NCI-H524 (cell line): ENCODE data around the gene GIMAP5.
"Not testable (repeated sequence)": the region's sequence is repeated elsewhere in the genome, so short reads cannot be mapped to it uniquely, and the experiment has no call there.

ENCODE experiments used
- DNase-seq, 2 experiments: peaks; one replicate each; lab custom pipeline; 2025; lab: John Stamatoyannopoulos, UW

GIMAP5 gene

DNA sequence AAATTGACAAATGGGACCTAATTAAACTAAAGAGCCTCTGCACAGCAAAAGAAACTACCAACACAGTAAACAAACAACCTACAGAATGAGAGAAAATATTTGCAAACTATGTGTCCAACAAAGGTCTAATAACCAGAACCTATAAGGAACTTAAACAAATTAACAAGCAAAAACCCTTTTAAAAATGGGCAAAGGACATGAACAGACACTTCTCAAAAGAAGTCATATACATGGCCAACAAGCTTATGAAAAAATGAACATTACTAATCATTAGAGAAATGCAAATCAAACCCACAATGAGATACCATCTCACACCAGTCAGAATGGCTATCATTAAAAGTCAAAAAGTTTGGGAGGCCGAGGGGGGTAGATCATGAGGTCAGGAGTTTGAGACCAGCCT lies 36.9 kb downstream of the GIMAP5 start:
- DNase-seq: not testable (repeated sequence)

GRCh38 chr7:150778014-150778737 lies 41.0 kb downstream of the GIMAP5 start:
- DNase-seq: peak in 1 of 2 experiments; percentile 48

DNA sequence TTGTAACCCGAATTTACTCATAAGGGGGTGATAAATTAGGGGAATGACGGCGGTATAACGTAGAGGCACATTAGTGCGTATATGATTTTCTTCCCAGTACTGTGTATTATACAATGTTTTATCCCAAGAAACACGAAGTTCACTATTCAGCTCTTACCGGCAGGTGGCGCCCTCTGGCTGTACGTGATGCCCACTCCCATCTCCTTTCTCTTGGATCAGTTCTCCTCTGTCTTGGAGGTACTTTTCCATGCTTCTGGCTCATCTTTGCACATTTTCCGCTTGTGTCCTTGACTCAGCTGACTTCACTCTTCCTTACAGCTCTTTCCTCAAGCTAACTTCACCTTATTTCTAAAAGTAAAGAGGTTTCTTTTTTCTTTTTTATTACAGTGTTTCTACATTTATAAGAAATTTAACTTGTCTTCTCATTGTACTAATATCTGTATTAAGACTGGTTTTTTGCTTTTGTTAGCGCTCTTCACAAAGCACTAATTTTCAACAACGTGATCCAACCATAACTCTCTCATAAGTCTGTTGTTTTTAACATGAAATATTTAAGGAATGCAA lies 41.6 kb downstream of the GIMAP5 start:
- peak; percentile 74 to 79 for DNase-seq

GRCh38 chr7:150780292-150780691 lies 43.1 kb downstream of the GIMAP5 start:
- no peak for DNase-seq

DNA sequence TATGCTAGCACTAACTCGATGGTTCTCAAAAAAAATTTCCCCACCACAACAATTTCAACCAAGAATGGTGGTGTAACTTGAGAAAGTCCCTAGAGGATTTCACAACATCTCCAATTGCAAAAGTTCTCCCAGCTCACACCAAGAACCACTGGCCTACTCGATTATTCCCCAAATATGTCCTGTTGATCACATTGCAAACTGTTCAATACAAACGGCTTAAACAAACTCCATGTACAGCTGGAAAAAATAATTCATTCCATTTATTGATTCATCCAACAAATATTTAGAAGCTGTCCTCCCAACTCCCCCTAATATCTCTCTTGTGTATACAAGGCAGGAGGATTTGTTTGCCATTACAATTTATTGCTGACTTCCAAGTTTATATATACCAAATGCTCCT lies 43.9 kb downstream of the GIMAP5 start:
- no peak for DNase-seq

DNA sequence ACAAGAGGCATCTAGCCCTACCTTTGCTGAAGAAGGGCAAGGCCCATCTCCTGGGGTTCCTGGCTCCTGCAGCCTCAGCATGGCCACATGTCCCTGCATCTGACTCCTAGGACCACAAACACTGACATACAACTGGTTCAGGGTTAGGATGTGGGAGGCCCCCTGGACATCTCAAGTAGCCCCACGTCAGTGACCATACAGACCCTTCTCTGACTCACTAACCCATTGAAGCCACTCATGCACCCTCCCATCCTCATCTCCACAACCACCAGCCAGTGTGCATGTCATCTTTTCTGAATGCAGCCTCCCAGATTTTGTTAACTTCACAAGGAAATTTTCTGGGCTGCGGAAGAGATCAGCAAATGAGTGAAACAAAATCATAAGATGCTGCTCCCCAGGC lies 44.7 kb downstream of the GIMAP5 start:
- DNase-seq: no peak

- DNase-seq: no peak
These were observed 47.0 kb downstream of the GIMAP5 start for GRCh38 chr7:150784120-150784736.

DNA sequence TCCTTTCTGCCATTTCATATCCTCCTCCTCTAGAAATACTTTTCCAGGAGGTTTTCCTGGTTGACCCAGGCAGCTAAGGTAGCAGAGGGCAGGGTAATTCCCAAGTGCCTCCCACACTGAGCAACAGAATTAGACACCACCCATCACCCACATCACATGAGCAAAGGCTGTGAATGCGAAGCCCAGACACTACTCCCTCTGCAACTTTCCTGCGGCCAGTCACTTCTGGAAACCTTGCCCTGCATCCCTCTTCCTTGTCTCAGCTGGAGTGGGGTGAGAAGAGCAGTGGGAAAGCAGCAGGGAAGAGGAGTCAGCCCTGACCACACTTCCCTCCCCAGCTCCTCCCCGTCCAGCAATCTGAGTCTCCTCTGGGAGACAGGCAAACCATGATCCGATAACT lies 47.7 kb downstream of the GIMAP5 start:
- DNase-seq: no peak

- peak; percentile 34 to 51 for DNase-seq
These were observed 50.4 kb downstream of the GIMAP5 start for GRCh38 chr7:150787321-150788281.

DNA sequence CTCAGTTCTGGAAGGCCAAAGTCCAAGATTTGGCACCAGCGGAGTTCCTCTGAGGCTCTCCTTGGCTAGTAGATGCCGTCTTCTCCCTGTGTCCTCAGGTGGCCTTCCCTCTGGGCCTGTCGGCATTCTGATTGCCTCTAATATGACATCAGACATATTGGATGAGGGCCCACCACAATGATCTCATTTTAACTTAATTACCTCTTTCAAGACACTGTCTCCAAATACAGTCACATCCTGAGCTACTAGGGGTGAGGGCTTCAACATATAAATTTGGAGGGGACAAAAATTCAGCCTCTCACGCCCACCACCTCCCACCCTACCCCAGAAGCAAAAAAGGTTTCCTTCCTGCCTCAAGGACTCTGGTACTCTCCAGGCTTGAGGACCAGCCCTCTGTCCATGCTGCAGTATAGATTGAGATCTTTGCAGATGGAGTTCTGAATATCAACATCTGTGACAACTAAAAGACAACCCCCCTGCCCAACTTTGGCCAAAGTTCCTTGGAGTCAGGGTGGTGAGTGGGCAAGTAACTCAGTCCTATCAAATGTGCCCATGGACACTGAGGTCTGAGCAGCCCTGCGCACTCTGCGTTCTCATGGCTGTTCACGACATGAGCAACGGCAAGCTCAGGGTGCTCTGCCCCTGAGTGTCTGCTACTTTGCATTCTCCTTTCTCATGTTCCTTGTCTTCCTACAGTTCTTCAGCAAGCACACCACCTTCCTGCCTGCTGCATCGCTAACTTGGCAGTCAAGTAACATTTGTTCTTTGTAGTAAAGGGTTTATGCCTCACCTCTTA lies 51.5 kb downstream of the GIMAP5 start:
- no peak for DNase-seq

DNA sequence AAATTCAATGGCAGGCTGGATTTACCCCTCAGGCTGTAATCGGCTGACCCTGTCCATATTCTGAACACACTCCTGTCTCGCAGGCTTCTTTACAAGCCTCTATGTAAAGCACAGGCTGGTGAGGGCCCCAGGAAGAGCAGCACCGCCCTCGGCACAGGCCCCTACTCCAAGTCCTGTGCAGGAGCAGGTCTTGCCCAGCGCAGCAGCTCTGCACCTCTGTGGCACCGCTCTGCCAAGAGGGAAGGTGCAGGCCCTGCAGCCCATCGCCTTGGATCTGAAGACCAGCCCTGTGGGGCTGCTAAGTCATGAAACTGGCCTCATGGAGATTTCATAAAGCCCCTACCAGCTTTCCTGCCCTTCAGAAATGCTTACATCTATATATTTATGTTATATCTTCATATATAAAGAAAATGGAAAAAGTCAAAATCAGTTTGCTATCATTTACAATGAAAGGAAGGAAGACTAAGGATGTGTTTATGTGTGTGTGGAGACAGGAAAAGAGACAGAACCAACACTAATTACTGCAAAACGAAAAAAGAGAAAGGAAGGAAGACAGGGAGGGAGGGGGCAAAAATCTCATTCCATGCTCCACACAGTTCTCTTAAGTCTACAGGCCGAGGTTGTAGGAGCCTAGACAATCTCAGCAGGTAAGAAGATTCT lies 53.3 kb downstream of the GIMAP5 start:
- no peak for DNase-seq

DNA sequence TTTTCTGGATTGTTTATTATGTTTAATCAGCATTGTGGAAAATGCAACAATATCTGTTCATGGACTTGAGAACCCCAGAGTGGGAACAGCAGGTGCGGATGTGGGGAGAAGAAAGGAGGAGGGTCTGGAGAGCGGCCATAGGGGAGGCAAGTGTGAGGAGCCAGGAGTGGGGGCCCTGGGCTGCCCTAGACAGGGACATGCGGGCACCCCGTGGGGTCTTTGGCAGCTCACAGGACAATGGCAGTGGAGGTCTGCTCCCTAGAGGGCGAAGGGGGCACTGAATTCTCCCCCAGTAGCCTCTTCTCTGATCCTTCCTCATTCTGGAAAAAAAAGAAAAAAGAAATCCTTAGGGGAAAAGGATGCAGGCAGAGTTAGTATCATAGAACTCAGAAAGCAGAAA lies 54.1 kb downstream of the GIMAP5 start:
- no peak for DNase-seq

- no peak for DNase-seq
These were observed 54.7 kb downstream of the GIMAP5 start for GRCh38 chr7:150791746-150792452.
